PC-3 (cell line): Measurements from ENCODE around the gene FCAMR. TPM values are rescaled to one million over a fixed set of nuclear protein-coding genes. Genes with fewer than 3 reads are reported as not detected.

ENCODE experiments used
- ATAC-seq: fragments of 200-7000 bp; cut with Tn5 transposase; 2 replicates; pipeline ENCODE4 v1.9.1; 2020; ENCODE audit warnings: mild to moderate bottlenecking, moderate library complexity
- BruUV-seq: library from RNA; stranded (reverse); fragments of 400-500 nt; replicated peaks from 2 replicates; lab custom pipeline; 2021; lab: Mats Ljungman, UMichigan
- CTCF ChIA-PET: fragments of 300-600 bp; sonication (Branson Sonifier 250); formaldehyde crosslinking; loops from one replicate; lab custom pipeline; 2022; ENCODE audit warnings: antibody characterized with exemption; lab: Charles Lee
- POLR2A ChIA-PET: fragments of 300-600 bp; sonication (Branson Sonifier 250); formaldehyde crosslinking; loops from one replicate; lab custom pipeline; 2022; ENCODE audit warnings: antibody characterized with exemption; ENCODE audit not compliant: unreplicated experiment; lab: Charles Lee
- DNase-seq: peaks from one replicate; pipeline ENCODE4 v3.0.0-alpha.2; 2015
- H2AFZ ChIP-seq: fragments of 300-600 bp; sonication (generic); 2 replicates; pipeline ENCODE4 v1.6.0; 2016; ENCODE audit warnings: antibody characterized with exemption, low read length
- H3F3A ChIP-seq: fragments of 300-600 bp; sonication (generic); one replicate; pipeline ENCODE4 v1.6.0; 2017; ENCODE audit warnings: antibody characterized with exemption, low read length, control low read depth, mild to moderate bottlenecking; ENCODE audit not compliant: unreplicated experiment
- H3K27ac ChIP-seq: fragments of 300-600 bp; sonication (generic); 2 replicates; pipeline ENCODE4 v1.5.1; 2016; ENCODE audit warnings: mild to moderate bottlenecking, low read length
- H3K27me3 ChIP-seq: fragments of 300-600 bp; sonication (generic); 2 replicates; pipeline ENCODE4 v1.6.1; 2016; ENCODE audit warnings: low read length, mixed read lengths
- H3K36me3 ChIP-seq: fragments of 300-600 bp; sonication (generic); 2 replicates; pipeline ENCODE4 v1.6.1; 2016; ENCODE audit warnings: low read depth, mixed run types, low read length, mixed read lengths
- H3K4me1 ChIP-seq: fragments of 300-600 bp; sonication (generic); 2 replicates; pipeline ENCODE4 v1.5.1; 2016; ENCODE audit warnings: low read length; ENCODE audit not compliant: insufficient read depth
- H3K4me2 ChIP-seq: fragments of 300-600 bp; sonication (generic); 2 replicates; pipeline ENCODE4 v1.6.0; 2016; ENCODE audit warnings: low read length
- H3K4me3 ChIP-seq: fragments of 300-600 bp; sonication (generic); 2 replicates; pipeline ENCODE4 v1.5.1; 2016; ENCODE audit warnings: mild to moderate bottlenecking, low read length, mixed read lengths
- H3K79me2 ChIP-seq: fragments of 300-600 bp; sonication (generic); 2 replicates; pipeline ENCODE4 v1.6.1; 2017; ENCODE audit warnings: low read length, mixed read lengths
- H3K9ac ChIP-seq: fragments of 300-600 bp; sonication (generic); 2 replicates; pipeline ENCODE4 v1.6.0; 2016; ENCODE audit warnings: mild to moderate bottlenecking, low read length
- H3K9me2 ChIP-seq: fragments of 300-600 bp; sonication (generic); replicated peaks from 2 replicates; pipeline ENCODE4 v1.6.1; 2016; ENCODE audit warnings: mixed run types, low read length, mixed read lengths
- H3K9me3 ChIP-seq: fragments of 300-600 bp; sonication (generic); 2 replicates; pipeline ENCODE4 v1.6.1; 2016; ENCODE audit warnings: low read length, mixed read lengths
- H4K20me1 ChIP-seq: fragments of 300-600 bp; sonication (generic); 2 replicates; pipeline ENCODE4 v1.6.1; 2016; ENCODE audit warnings: low read length, mixed read lengths
- EZH2 ChIP-seq: fragments of 300-600 bp; sonication (generic); IDR thresholded peaks from one replicate; pipeline ENCODE4 v1.6.1; 2017; ENCODE audit warnings: antibody characterized with exemption, mild to moderate bottlenecking, low read length; ENCODE audit not compliant: unreplicated experiment
- EZH2phosphoT487 ChIP-seq: fragments of 300-600 bp; sonication (generic); IDR thresholded peaks from 2 replicates; pipeline ENCODE4 v1.6.1; 2018; ENCODE audit warnings: mild to moderate bottlenecking, antibody characterized with exemption, low read length, borderline replicate concordance
- intact Hi-C: fragments of 100-400 bp; cut with micrococcal nuclease; formaldehyde crosslinking; loops from 2 replicates; pipeline ENCODE4 v1.9.0; 2023
- total RNA-seq: library from RNA; depleted of rRNA; stranded (reverse); fragments of >200 nt; gene quantifications from 2 replicates; pipeline ENCODE4 v1.2.3, GENCODE V29; 2014
- TF ChIP-seq, protein P1 (sequence below): fragments of 300-600 bp; sonication (generic); conservative IDR thresholded peaks from 2 replicates; pipeline ENCODE4 v1.5.1; 2017; ENCODE audit warnings: antibody characterized with exemption, low read depth, mild to moderate bottlenecking, low read length

FCAMR gene
- total RNA-seq, 1 experiment from 2014 or later, result not detected

DNA sequence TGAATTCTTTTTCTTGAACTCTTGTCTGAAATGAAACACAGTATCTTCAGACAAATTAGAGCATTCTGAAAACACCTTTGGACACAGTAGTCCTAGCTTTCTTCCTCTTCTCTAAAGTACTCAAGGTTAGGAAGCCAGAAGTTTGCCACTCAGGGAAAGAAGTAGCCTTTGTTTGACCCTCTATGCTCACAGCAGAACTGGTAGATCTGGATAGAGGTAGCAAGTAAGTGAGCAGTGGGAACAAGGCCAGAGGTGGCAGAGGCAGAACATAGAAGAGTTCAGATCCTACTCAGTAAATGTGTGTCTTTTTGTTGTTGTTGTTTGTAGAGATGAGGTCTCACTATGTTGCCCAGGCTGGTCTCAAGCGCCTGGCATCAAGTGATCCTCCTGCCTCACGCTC lies 16.6 kb downstream of the FCAMR start:
- H3K79me2 ChIP-seq, result no peaks in the 10 kb centered on the region
- H3K27me3 ChIP-seq, result no peaks in the 10 kb centered on the region
- H4K20me1 ChIP-seq, result no peaks in the 10 kb centered on the region
- H3K4me1 ChIP-seq, result no peaks in the 10 kb centered on the region
- H3K36me3 ChIP-seq, result no peaks in the 10 kb centered on the region
- no peak for ATAC-seq
- POLR2A ChIA-PET, result no interaction called here
- no peak for DNase-seq
- intact Hi-C loops, result no loop called here
- no peak overlapping the region for H3K4me3 ChIP-seq
- no peak overlapping the region for H2AFZ ChIP-seq
- H3K27ac ChIP-seq, result no peak overlapping the region
- no peak overlapping the region for H3K9ac ChIP-seq
- H3K4me2 ChIP-seq, result no peak overlapping the region
- TF ChIP-seq, protein P1, sequence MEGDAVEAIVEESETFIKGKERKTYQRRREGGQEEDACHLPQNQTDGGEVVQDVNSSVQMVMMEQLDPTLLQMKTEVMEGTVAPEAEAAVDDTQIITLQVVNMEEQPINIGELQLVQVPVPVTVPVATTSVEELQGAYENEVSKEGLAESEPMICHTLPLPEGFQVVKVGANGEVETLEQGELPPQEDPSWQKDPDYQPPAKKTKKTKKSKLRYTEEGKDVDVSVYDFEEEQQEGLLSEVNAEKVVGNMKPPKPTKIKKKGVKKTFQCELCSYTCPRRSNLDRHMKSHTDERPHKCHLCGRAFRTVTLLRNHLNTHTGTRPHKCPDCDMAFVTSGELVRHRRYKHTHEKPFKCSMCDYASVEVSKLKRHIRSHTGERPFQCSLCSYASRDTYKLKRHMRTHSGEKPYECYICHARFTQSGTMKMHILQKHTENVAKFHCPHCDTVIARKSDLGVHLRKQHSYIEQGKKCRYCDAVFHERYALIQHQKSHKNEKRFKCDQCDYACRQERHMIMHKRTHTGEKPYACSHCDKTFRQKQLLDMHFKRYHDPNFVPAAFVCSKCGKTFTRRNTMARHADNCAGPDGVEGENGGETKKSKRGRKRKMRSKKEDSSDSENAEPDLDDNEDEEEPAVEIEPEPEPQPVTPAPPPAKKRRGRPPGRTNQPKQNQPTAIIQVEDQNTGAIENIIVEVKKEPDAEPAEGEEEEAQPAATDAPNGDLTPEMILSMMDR, result no peak
- TF ChIP-seq EZH2phosphoT487, result no peak
- TF ChIP-seq EZH2, result no peak
- no peaks in the 10 kb centered on the region for H3K9me3 ChIP-seq
- CTCF ChIA-PET, result interaction anchor here (0.5 kb wide), 1 partner anchor 12 kb away, joined by 3 read pairs; no protein-coding TSS in a partner anchor
- H3K9me2 ChIP-seq, result no peaks in the 10 kb centered on the region
- no TSS peak for BruUV-seq
- H3F3A ChIP-seq, result no peaks in the 10 kb centered on the region

DNA sequence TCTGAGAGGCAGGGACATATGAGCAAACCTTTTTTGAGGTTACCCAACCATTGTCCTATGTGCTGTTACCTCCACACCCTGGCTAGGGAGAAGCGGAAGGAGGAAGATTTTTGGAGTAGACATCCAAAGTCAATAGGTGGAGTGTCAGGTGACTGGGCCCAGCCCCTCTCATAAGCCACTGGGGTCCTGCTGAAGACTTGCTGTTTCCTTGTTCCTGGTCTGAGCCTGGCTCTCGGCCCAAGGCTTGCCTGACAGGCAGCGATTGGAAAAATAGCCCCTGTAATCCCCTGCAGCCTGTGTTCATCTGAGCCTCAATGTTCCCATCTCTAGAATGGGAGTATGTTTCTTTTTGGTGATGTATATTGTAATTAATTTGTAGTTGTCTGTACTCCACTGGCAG lies 17.1 kb downstream of the FCAMR start:
- Histone ChIP-seq H3K36me3 (no peaks in the 10 kb centered on the region), H3K9me3 (no peaks in the 10 kb centered on the region), H3K27me3 (no peaks in the 10 kb centered on the region), H3K9ac (no peak overlapping the region), H2AFZ (no peak overlapping the region), H3K79me2 (no peaks in the 10 kb centered on the region), H3F3A (no peaks in the 10 kb centered on the region), H4K20me1 (no peaks in the 10 kb centered on the region), H3K4me1 (no peaks in the 10 kb centered on the region), H3K27ac (no peak overlapping the region), H3K9me2 (no peaks in the 10 kb centered on the region), H3K4me3 (no peak overlapping the region), H3K4me2 (no peak overlapping the region)
- TF ChIP-seq EZH2, result no peak
- TF ChIP-seq, protein P1, result no peak
- TF ChIP-seq EZH2phosphoT487, result no peak
- intact Hi-C loops, result no loop called here
- CTCF ChIA-PET, result interaction anchor here (0.5 kb wide), 1 partner anchor 13 kb away, joined by 3 read pairs; no protein-coding TSS in a partner anchor
- ATAC-seq, result no peak
- DNase-seq, result no peak
- BruUV-seq, result no TSS peak
- POLR2A ChIA-PET, result no interaction called here

DNA sequence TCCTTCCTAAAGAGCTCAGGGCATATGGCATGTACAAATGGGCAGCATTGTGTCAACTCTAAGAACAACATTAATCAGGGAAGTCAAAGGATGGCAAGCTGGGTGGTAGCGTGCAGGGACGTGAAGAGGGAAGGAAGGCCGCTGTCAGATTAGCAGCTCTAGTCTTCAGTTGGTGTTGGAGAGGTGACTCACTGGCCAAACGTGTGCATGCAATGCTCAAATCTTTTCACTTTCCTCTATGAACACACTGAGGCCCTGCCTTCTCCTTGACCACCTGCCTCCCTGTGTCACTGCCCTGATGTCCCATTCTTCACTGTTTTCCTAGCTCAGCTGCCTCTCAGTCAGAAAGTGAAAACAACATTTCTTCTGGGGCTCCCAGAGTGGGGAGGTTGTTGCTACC lies 18.1 kb downstream of the FCAMR start:
- Histone ChIP-seq H3K4me3 (no peak overlapping the region), H3K9me2 (no peaks in the 10 kb centered on the region), H3K9ac (no peak overlapping the region), H3K4me1 (no peaks in the 10 kb centered on the region), H3K27me3 (no peaks in the 10 kb centered on the region), H3K9me3 (no peaks in the 10 kb centered on the region), H3K36me3 (no peaks in the 10 kb centered on the region), H4K20me1 (no peaks in the 10 kb centered on the region), H3F3A (no peaks in the 10 kb centered on the region), H3K4me2 (no peak overlapping the region), H2AFZ (no peak overlapping the region), H3K79me2 (no peaks in the 10 kb centered on the region), H3K27ac (no peak overlapping the region)
- ATAC-seq, result no peak; the same call in 1 of the 2 replicates
- no peak for DNase-seq
- CTCF ChIA-PET, result no interaction called here
- BruUV-seq, result no TSS peak
- TF ChIP-seq, protein P1, result no peak
- TF ChIP-seq EZH2phosphoT487 (no peak), EZH2 (no peak)
- POLR2A ChIA-PET, result no interaction called here
- intact Hi-C loops, result no loop called here
